K562 (cell line): ENCODE results near the gene AKAP10.

Experiments
- CHD4 ChIP-seq: fragments of 200-600 bp; sonication (generic); IDR thresholded peaks from 3 replicates; pipeline ENCODE4 v1.6.1; 2012; ENCODE audit warnings: low read depth, mild to moderate bottlenecking, mixed read lengths, low read length, inconsistent platforms; ENCODE audit not compliant: insufficient read depth, insufficient replicate concordance, poor library complexity, severe bottlenecking
- CLOCK ChIP-seq: fragments of 250-450 bp; sonication (Bioruptor Pico); IDR thresholded peaks from 2 replicates; pipeline ENCODE4 v1.4.0; 2020; ENCODE audit warnings: mild to moderate bottlenecking, moderate library complexity, borderline replicate concordance
- ETV1 ChIP-seq: fragments of 450-650 bp; conservative IDR thresholded peaks from 2 replicates; pipeline ENCODE4 v1.6.1; 2016; ENCODE audit warnings: missing genetic modification characterization, control low read depth, low read depth, missing compliant biosample characterization
- EZH2 ChIP-seq: IDR thresholded peaks from 2 replicates; pipeline ENCODE4 v1.6.1; 2012; ENCODE audit warnings: low read depth, mild to moderate bottlenecking, inconsistent platforms, low read length, borderline replicate concordance
- JUND ChIP-seq, 2 experiments: IDR thresholded peaks; 2 replicates in 1 of 2; 3 replicates in 1 of 2; pipeline ENCODE4 v1.6.1; 2011; ENCODE audit warnings: borderline replicate concordance in 2 of 2, low read depth in 2 of 2, low read length in 2 of 2, improper control_type of control experiment in 1 of 2, missing biosample characterization in 1 of 2, missing genetic modification characterization in 1 of 2, missing genetic modification reagents in 1 of 2
- POLR2A ChIP-seq: fragments of 450-650 bp; conservative IDR thresholded peaks from 2 replicates; pipeline ENCODE4 v1.6.1; 2016
- POLR2AphosphoS5 ChIP-seq: IDR thresholded peaks from 2 replicates; pipeline ENCODE4 v1.6.1; 2011; ENCODE audit warnings: mild to moderate bottlenecking, low read depth, low read length, moderate library complexity; ENCODE audit not compliant: control insufficient read depth, insufficient read depth
- POLR2B ChIP-seq: fragments of 450-650 bp; IDR thresholded peaks from 2 replicates; pipeline ENCODE4 v1.6.1; 2018; ENCODE audit warnings: low read depth; ENCODE audit not compliant: partially characterized antibody
- TGIF2 ChIP-seq: sonication (generic); formaldehyde crosslinking; IDR thresholded peaks from 2 replicates; pipeline ENCODE4 v1.8.1; 2022; ENCODE audit warnings: mild to moderate bottlenecking, missing genetic modification reagents, moderate library complexity
- ZFX ChIP-seq: sonication (generic); formaldehyde crosslinking; IDR thresholded peaks from 2 replicates; pipeline ENCODE4 v1.8.0; 2022; ENCODE audit warnings: mild to moderate bottlenecking, missing genetic modification reagents, moderate library complexity
- ZNF324 ChIP-seq: fragments of 250-450 bp; sonication (Bioruptor Pico); IDR thresholded peaks from 2 replicates; pipeline ENCODE4 v1.4.0; 2020; ENCODE audit warnings: mild to moderate bottlenecking
- ZNF512 ChIP-seq: IDR thresholded peaks from 2 replicates; pipeline ENCODE4 v1.6.1; 2016; ENCODE audit warnings: missing genetic modification characterization, missing compliant biosample characterization
- ZZZ3 ChIP-seq: fragments of 450-650 bp; IDR thresholded peaks from 2 replicates; pipeline ENCODE4 v1.6.1; 2016; ENCODE audit warnings: antibody characterized with exemption, mild to moderate bottlenecking, moderate library complexity
- TF ChIP-seq, protein P1 (sequence below), 3 experiments: IDR thresholded peaks in 2 of 3; conservative IDR thresholded peaks in 1 of 3; 2 replicates each; pipeline ENCODE4 v1.5.1; 2011 to 2012; ENCODE audit warnings: low read length in 3 of 3, mild to moderate bottlenecking in 3 of 3, control low read depth in 2 of 3, improper control_type of control experiment in 1 of 3, inconsistent platforms in 1 of 3, low read depth in 1 of 3, mixed read lengths in 1 of 3, moderate library complexity in 1 of 3; ENCODE audit not compliant: insufficient read depth in 2 of 3

DNA sequence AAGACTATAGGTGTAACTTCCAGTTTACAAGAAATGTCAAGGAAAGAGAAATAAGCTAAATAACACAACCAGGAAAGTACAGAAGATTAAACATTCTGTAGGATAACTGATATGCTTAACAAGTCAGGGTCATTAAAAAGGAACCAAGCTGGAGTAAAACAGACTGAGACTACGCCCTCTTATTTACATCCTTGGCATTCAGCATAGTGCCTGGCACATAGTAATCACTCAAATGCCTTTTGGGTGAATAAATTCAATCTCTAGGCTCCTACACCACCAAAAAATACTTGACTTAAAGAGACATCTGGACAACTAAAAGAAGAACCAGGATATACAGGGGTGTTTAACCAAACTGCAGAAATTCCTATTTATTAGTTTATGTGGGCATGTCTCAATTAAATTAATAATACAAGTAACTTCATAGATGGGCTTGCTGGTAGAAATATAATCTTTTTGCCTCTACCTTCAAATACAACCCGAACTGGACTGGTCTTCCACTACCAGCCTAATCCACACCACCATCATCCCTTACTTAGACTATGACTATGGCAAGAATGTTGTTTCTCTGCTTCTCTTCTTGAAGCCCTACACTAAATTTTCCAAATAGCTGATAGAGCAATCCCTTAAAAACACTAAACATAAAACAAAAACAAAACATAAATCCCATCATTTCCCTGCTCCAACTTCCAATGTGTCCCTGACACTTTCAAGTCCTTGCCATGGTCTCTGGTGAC, 62.2 kb downstream of the AKAP10 start:
- TF ChIP-seq ZNF512 (no peak), CLOCK (CRISPR knock-in tag) (no peak), JUND (IDR thresholded peaks at IDR 0.05; ENCODE audit: borderline replicate concordance, low read depth, low read length) (no peak), JUND (tag; IDR thresholded peaks at IDR 0.05; ENCODE audit: borderline replicate concordance, low read depth, low read length) (no peak), POLR2A (no peak), EZH2 (no peak), ETV1 (no peak), ZZZ3 (no peak), ZFX (no peak), TGIF2 (CRISPR knock-in tag) (no peak), CHD4 (no peak), POLR2B (no peak), POLR2AphosphoS5 (no peak), ZNF324 (no peak)
- TF ChIP-seq, protein P1, sequence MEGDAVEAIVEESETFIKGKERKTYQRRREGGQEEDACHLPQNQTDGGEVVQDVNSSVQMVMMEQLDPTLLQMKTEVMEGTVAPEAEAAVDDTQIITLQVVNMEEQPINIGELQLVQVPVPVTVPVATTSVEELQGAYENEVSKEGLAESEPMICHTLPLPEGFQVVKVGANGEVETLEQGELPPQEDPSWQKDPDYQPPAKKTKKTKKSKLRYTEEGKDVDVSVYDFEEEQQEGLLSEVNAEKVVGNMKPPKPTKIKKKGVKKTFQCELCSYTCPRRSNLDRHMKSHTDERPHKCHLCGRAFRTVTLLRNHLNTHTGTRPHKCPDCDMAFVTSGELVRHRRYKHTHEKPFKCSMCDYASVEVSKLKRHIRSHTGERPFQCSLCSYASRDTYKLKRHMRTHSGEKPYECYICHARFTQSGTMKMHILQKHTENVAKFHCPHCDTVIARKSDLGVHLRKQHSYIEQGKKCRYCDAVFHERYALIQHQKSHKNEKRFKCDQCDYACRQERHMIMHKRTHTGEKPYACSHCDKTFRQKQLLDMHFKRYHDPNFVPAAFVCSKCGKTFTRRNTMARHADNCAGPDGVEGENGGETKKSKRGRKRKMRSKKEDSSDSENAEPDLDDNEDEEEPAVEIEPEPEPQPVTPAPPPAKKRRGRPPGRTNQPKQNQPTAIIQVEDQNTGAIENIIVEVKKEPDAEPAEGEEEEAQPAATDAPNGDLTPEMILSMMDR (IDR thresholded peaks at IDR 0.05 in 2 of 3, conservative IDR thresholded peaks at IDR 0.05 in 1 of 3; ENCODE audit: insufficient read depth in 2 of 3, low read depth in 1 of 3, low read length in 3 of 3): no peak
